Medulla oblongata (tissue), 1 donor: ENCODE data around the gene ZNF516.

Experiments used
- DNase-seq: peaks from one replicate; pipeline ENCODE4 v3.0.0-alpha.2; 2015; ENCODE audit errors: extremely low spot score

Gene ZNF516

DNA sequence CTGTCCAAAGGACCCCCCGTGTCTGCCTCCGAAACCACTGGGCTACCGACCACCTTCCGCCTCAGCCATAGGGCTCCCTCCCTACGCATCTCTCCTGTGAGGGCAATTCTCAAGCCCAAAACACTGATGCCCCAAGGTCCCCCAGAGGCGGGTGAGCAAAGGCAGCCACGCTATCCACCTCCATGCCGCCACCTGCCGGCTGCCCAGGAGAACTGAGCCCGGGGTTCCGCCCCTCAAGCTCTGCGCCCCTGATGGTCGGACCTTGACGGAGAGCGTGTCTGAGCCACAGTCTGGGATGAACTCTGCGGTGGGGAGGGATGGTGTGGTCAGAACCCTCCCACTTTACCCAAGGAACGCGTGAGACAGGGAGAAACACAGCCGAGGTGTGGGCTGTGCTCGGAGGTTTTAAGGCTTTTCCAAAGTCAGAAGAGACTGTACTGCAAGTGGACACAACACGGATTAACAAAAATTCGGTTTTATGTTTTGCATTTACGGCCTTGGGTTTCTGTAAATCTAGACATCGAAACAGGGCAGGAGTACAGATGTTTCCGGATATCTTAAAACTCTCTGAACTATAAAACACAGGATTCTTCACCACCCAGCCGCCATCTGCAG lies 114.1 kb downstream of the ZNF516 start:
- DNase-seq = no peak

DNA sequence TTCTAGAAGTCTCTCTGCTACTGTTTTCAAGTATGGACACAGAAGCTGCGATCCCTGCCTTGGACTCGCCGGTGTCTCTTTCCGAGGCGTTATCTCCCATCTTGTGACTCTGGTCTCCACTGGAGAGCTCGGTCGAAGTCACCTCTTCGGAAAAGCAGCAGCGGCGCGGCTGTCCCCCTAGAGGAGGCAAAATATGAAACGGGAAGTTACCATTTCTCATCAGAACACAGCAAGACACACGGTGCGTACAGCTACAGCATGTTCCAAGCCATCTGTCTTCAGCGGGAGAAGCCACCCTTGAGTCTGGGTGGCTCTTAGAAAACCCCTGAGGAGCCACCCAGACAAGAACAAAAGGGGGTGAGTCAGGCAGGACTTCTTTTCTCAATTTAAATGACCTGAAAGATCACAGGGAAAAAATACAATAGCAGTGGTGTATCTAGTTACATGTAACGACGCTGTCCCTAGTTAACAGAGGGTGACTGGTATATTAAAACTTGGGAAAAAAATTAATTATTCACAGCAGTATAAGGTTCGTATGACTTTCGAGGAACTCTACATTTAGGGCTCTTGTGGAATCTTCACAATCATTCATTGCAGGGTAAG lies 114.8 kb downstream of the ZNF516 start:
- DNase-seq = no peak

DNA sequence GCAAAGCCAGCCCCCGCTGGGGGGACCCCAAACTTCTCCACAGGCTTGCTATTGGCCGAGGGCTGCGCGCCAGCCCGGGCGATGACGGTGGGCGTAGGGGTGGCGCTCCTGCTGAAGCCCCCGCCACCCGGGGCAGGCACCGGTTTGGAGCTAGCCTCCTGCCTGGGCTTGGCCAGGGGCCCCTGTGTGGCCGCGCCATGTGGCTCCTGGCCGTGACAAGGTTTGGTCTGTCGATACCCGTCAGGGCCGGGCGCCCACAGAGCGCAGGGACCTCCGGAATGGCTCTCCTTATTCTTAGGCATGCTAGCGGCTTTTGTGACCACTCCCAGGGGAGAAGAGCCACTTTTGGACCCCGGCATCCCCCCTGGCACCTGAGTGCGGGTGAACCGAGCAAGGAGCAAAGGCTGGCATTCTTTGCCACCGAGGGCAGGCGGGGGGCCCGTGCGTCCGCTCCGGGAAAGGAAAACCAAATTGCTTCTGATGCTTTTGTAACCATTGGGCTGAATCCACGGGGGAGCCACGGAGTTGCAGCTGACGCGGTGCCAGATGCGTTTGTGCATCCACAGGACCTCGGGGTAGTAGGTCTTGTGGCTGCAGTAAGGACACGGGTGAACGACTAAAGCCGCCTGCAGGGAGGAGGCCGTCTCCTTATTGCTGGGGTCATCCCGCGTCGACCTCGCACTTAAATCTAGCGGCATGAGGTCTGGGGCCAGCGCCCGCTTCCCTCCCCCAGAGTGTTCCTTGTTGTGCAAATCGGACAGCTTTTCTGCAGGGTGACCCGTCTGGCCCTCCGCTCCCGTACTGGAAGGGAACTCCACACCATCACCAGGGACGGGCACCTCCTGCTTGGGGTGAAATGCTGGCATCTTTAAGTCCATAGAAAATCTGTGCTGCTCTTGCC lies 115.6 kb downstream of the ZNF516 start:
- no peak for DNase-seq

DNA sequence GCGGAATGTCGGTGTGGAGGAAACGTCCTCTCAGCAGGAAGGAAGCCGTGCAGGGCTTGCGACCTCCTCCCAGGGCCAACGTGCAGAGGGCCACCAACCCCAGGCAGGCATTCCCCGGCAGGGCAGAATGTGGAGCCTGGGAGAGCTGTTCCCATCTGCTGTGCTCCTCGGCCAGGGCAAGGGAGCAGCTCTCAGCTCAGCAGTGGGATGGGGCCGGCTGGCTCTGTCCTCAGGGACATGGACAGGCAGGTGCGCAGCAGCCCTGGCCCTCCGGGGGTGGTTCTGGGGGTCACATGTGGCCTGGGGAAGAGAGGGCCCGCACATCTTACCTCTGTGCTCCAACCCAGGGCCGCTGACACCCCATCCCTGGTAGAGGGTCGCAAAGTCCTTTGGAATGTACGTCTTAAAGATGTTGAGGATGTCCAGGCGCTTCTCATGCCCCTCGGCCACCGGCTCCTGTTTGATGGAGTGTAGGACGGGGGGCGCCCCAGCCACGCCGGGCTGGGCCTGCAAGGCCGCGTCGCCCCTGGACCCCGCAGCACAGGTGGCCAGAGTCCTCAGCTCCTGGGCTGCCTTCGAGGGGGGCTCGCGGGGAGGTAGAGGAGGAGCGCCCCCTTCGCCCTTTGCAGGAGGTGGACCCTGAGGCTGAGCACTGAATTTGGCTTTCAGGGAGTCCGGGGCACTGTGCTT lies 116.4 kb downstream of the ZNF516 start:
- DNase-seq = no peak

DNA sequence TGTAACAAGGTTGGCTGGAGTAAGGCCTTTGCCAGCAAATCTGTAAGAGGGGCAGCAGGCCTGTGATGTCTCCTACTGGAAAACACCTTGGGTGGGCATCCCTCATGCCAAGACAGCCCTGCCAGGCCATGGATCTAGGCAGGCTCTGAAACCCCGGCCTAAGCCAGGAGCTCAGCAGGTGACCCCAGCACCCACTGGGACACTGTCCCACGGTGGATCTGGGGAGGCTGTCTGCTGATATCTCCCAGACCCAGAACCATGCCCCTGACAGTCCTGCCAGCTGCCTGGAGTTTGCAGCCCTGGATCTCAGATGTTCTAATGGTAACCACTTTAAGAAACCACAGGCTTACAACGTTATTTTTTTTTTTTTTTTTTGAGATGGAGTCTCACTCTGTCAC lies 117.7 kb downstream of the ZNF516 start:
- DNase-seq = no peak

DNA sequence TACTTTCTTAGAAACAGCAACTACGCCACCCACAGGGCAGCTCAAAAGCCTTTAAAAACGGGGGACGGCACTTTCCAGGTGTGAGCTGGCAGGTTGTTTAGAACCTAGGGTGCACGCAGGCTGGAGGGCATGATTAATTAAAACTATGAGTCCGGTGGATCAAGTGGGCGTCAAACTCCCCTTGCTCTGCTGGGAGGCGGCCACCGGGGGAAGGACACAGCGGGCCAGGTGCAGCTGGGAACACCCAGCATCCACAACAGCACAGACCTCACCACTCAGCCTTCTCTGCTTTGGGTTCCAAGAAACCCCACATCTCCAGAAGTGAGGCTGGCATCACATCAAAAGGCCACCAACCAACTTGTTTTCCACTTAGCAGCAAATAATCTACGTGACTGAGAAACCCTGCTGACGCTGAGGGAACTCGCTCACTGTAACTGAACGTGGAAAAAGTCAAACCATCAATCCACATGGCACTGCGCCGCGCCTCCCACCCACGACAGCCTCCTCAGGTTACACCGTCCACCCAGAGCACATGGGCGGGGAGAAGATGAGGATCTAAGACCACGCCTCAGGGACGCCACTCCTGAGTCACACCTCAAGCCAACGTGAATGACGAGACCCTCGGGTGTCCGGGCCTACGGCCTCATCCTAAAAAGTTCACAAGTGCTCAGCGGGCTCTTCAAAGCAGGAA lies 118.2 kb downstream of the ZNF516 start:
- no peak for DNase-seq

DNA sequence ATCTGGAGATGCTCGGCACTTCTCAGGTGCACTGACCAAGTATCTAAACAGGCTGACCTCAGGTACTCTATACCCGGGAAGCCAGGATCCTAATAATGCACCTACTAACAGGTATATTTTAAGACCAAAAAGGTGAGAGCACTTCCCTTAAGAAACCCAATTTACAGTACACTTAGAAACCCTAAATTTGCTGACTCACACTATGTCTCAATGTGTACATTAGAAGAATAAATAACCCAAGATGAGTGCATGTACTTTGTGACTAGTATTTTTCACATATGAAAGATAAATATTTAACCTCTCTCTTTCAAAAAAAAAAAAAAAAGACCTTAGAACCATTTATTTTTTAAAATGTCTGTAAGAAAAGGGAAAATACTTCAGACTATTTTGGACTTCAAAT lies 118.8 kb downstream of the ZNF516 start:
- DNase-seq = no peak

DNA sequence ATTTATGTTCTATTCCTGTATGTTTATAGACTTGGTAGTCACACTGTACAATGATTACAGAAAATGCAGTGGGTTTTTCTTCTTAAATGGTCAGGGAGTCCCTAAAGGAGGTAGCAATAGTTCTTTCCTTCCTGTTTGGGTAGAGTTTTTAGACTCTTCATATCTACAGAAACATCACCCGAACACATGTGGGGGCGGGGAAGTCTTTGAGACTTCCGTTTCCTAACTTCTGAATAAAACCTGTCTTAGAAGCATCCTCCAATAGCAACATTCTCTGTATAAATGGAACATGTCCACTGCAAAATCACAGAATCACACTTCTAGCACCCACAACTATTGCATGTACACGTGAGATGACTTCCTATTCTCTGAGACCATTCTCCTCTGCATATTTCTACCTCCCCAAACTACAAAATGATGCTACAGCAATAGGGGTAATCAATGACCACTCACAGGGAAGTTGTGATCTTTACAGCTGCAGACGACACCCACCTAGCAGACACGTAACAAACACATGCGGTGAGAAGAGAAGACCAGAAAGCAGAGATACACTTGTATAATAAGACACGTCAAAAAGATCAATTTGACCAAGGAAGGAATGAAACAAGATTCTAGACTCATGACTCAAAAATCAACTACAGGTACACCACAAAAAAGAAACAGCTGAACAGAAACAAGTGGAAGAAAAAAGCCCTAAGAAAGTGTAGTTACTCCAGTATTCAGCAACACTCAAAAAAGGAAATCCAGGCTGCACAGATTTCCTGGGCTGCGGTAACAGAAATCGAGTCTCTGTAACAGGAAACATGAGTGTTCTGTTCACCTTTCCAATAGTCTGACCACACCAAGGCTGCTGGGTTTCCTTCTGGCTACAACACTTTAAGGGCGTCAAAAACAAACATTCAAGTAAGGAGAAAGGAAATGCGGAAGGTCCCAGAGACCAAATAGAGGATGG lies 120.4 kb downstream of the ZNF516 start:
- DNase-seq = no peak

DNA sequence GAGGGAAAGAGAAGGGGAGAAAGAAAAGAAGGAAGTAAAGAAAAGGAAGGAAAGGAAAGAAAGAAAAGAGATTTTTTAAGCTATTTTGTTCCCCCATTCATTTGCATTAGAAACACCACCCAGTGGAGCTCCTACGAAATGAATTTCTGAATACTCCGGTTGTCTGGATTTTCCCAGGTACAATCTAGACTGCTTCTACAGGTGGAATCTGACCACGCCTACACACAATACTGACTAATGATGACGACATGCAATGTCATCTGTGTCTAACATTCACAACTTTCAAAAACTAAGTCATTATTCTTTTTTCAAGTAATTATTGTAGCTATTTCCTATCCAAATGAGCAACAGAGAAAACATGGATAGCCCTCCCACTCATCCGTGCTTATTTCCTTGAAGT lies 121.7 kb downstream of the ZNF516 start:
- no peak for DNase-seq

DNA sequence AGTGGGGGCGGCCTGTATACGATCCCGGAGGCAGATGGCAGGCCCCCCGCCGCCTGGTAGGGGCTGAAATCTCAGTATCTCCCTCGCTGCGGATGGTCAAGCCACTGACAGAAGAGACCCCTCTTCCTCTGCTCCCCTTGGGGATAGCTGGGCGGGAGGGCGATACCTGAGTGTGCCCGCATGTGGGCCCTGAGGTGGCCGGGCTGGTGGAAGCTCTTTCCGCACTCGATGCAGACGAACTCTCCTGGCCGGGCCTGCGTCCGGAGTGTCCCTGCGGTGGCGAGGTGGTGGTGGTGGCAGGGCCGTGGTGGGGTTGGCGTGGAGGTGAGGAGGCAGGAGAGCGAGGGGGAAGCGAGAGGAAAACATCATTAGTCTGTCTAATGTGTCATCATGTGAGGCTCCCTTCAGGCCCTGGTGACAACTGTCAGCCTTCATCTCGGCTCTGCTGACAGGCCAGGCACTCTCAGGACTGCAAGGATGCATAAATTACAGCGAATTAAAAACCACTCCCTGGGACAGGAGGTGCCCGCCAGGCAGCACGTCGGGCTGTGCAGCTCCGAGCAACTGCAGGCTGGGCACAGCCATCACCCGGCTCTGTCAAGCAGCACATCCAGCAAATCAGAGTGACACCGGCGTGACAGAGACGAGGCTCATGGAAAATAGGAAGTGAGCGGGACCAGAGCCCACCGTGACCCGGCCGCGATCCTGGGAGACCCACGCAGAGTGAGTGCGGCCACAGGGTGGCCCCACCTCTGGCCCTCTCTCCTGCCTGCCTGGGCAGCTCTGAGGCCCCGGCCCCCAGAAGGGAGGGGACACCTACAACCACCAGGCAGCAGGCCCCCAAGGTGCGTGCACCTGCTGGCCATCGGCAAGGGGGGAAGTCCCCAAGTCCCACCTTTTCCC lies 123.5 kb downstream of the ZNF516 start:
- no peak for DNase-seq

DNA sequence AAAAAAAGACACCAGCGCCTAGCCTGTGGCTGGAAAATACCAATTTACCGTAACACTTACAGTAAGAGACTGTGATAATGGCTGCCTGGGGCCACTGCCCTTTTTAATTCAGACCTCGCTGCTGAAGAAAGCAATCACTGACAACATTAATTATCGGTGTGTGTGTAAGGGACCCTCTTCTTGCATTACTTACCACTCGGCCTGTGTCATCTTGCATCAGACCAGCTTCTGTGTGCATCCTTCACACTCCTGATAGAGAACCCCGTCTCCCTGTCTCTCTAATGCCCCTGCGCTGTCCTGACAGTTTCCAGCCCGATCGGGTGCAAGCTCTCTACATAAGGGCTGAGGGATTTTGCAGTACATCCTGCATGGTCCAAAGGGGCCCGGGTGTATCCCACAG lies 124.4 kb downstream of the ZNF516 start:
- no peak for DNase-seq

DNA sequence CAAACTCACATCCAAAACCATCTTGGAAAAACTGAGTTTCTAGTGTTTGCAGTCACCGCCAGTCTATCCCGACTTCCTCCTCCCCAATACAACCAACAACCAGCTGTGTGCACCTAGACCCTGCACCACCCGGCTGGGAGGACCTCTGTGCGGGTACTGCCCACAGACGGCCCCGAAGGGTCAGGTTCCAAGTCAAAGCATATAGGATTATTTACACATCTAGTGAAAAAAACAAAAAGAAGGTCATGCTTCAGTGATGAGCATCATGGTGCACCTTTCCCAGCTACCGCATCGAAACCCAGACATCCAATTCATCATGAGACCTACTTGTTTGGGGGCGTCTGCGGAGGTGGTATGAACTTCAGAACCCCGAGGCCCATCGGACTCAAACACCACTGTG lies 124.8 kb downstream of the ZNF516 start:
- DNase-seq = no peak

DNA sequence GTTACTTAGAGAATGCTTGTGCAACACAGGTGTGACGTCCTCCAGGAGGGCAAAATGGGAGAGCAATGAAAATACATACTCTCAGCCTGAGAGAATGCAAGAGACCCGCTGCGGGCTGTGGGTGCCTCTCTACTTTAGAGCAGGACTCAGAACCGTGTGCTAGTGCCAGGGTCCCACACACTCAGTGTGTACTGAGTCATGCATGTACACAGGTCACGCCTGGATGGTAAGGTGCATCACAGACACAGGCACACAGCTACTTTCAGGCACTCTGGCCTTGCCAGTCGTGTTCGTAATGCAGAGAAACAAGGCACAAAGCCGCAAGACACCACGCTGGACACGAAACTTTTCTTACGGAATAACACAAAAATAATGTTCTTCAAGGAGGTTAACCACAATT lies 125.3 kb downstream of the ZNF516 start:
- DNase-seq = no peak

DNA sequence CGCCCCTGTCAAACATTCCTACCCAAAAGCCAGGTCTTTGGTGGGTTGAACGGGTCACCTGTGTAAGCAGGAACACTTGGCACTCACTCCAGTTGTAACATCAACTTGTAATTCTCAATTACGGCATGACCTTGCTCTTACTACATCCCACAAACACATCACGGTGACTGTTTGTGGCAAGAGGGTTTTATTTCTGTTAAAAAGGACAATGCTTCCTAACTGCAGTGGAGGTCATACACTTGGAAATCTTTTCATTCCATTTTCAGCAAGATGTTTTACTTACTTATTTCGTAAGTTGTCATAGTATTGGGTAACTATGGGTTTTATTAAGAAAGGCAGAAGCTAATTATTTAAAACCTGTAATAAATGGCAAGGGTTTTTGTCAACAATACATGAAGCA lies 126.1 kb downstream of the ZNF516 start:
- DNase-seq = no peak

DNA sequence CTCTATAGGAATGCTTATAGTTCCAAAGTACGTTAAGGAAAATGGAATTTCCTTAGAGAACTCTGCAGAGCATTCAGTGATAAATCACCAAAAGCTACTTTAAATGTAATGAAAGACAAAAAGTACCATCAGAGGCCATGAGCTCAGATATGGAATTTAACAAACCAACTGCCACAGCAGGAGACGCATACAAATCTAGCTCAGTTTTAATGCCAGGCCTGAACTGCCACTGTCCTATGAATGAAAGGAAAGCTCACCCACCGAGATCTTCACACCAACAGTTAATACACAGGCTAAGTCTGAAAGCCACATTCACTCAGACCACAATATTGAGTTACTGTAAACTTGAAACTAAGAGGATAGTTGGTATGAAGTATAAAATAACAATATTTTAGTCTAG lies 126.8 kb downstream of the ZNF516 start:
- DNase-seq = no peak

DNA sequence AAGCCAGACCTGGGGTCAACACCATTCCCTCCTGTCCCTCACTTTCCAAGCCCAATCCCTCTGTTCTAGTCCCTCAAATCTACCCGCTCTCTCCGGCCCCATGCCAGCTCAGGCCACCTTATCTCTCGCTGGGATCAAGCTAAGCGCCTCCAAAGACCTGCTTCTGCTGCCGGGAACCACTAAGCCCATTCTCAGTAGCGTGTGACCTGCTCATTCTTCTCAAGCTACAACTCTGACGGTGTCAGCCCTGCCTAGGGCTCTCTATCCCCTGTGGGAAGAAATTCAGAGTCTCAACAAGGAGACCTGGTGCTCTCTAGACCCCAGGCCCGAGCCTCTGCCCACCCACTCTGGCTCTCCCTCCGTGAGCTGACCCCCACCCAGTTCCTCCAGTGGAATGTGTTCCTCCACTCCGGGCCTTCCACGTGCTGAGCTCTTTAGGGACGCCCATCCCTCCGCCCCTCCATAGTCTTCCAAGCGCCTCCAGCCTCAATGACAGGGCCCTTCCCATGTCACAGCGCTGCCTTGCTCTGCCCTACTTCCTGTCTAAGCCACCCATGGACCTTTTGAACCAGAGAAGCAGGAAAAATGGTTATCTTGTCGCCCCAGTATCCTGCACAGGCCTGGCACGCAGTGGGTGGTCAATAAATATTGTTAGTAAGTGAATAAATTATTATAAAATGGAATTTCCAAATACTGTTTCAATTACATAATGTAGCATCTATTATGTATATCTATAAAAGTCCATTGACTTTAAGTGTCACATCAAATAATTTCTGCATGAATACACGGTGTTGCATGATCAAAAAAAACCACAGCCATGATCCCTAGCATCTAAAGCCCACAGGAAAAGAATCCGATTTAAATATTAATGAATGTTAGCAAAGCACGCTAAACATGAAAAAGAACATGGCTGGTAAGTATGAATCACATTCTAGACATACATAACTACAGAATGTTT lies 127.6 kb downstream of the ZNF516 start:
- DNase-seq = no peak

DNA sequence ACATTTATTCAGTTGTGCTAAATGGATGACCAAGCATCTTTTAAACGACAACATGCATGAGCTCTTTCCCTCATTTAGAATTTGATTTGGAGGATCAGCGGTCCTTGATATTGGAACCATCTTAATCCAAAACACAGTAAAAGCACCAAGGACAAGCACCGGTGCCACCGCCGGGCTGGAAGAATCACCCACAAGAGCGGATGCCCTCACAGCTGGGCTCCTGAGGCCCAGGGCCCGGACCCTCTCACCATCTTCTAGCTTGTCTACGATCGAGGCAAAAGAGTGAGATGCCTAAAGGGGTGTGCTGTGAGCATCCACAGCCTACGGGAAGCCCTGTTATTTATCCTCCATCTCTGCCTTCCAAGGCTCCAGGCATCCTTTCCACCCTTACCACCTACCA lies 129.5 kb downstream of the ZNF516 start:
- no peak for DNase-seq
